Mesothelial cell of epicardium (in vitro differentiated cells): ENCODE measurements around the gene LRRC61. TPM values are rescaled to one million over a fixed set of nuclear protein-coding genes. Genes with fewer than 3 reads are reported as not detected.

Experiments used
- DNase-seq, 2 experiments: peaks; one replicate each; pipeline ENCODE4 v3.0.0; 2021; ENCODE audit warnings: low spot score in 2 of 2; ENCODE audit not compliant: unreplicated experiment in 2 of 2
- H3K27ac Mint-ChIP-seq: 2 replicates; pipeline ENCODE4 v1.8.0; 2021; ENCODE audit warnings: mixed read lengths
- H3K27me3 Mint-ChIP-seq: 2 replicates; pipeline ENCODE4 v1.8.0; 2021; ENCODE audit warnings: low read depth, mixed read lengths
- H3K36me3 Mint-ChIP-seq: 2 replicates; pipeline ENCODE4 v1.8.0; 2021; ENCODE audit warnings: mixed read lengths
- H3K4me1 Mint-ChIP-seq: 2 replicates; pipeline ENCODE4 v1.8.0; 2021; ENCODE audit warnings: mixed read lengths
- H3K4me3 Mint-ChIP-seq: 2 replicates; pipeline ENCODE4 v1.8.0; 2021; ENCODE audit warnings: mild to moderate bottlenecking, moderate library complexity, mixed read lengths
- H3K9me3 Mint-ChIP-seq: 2 replicates; pipeline ENCODE4 v1.8.0; 2021; ENCODE audit warnings: mixed read lengths
- total RNA-seq: library from RNA; stranded (reverse); gene quantifications from 3 replicates; pipeline ENCODE4 v1.2.1, GENCODE V29; 2021
- TF ChIP-seq, protein P1 (sequence below): fragments of 200-600 bp; sonication (generic); IDR thresholded peaks from one replicate; pipeline ENCODE4 v1.5.0; 2021; ENCODE audit warnings: antibody characterized with exemption; ENCODE audit not compliant: unreplicated experiment

Gene LRRC61
- total RNA-seq, 1 donor from 2014 or later = 4.0 TPM

DNA sequence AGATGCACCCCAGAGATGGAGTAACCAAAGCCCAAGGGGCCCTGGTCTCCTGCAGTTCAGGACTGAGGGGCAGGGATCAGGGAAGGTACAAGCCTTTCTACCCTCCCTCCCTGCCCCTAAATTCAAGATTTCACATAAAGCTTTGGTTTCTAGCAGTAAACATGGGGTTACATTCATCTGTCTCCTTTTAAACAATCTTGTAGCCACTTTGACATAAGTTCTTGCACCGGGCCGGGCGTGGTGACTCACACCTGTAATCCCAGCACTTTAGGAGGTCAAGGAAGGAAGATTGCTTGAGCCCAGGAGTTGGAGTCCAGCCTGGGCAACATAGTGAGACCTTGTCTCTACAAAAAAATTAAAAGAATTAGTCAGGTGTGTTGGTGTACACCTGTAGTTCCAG lies 4.2 kb downstream of the LRRC61 start:
- no peaks in the 10 kb centered on the region for H3K9me3 Mint-ChIP-seq
- no peak for DNase-seq
- H3K4me1 Mint-ChIP-seq = no peaks in the 10 kb centered on the region
- no peak overlapping the region for H3K27ac Mint-ChIP-seq
- no peaks in the 10 kb centered on the region for H3K27me3 Mint-ChIP-seq
- TF ChIP-seq, protein P1, sequence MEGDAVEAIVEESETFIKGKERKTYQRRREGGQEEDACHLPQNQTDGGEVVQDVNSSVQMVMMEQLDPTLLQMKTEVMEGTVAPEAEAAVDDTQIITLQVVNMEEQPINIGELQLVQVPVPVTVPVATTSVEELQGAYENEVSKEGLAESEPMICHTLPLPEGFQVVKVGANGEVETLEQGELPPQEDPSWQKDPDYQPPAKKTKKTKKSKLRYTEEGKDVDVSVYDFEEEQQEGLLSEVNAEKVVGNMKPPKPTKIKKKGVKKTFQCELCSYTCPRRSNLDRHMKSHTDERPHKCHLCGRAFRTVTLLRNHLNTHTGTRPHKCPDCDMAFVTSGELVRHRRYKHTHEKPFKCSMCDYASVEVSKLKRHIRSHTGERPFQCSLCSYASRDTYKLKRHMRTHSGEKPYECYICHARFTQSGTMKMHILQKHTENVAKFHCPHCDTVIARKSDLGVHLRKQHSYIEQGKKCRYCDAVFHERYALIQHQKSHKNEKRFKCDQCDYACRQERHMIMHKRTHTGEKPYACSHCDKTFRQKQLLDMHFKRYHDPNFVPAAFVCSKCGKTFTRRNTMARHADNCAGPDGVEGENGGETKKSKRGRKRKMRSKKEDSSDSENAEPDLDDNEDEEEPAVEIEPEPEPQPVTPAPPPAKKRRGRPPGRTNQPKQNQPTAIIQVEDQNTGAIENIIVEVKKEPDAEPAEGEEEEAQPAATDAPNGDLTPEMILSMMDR = no peak
- no peaks in the 10 kb centered on the region for H3K36me3 Mint-ChIP-seq
- no peak overlapping the region for H3K4me3 Mint-ChIP-seq

DNA sequence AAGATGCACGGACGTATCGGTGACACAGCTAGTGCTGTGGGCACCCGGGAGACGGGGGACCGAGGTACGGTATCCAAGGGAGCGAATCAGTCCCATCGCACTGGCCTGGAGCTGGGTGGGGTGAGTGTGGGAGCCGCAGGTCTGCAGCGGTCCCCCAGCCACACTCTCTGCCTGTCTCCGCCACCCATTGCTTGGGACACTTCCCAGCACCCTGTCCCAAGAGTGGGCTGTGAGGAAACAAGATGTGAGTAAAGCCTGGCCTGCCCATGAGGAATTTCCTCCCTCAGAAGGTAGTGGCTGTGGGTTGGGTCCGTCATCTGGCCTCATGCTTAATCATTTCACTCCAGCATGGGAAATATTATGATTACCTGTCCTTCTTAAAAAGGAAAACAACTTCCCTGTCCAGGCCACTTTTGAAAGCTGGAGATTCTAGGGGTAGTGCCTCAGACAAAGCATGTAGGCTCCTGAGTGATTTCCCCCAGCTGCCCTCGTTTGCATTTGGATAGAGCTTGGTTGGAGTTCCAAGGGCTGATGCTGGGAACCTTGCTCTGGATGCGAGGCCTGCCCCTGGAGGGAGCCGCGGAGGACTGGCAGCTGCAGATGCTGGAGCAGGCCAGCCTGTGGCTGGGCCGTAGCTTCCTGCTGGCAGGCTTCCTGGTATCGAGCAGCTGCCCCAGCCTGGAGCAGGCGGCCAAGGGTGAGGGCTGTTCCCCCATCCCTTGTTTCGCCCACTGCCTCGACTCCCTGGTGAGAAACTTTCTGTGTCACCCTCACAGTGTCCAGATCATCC lies 6.4 kb downstream of the LRRC61 start:
- Mint-ChIP-seq H3K4me3 (no peak overlapping the region), H3K27ac (no peak overlapping the region), H3K27me3 (no peaks in the 10 kb centered on the region), H3K4me1 (no peaks in the 10 kb centered on the region), H3K36me3 (no peaks in the 10 kb centered on the region), H3K9me3 (no peaks in the 10 kb centered on the region)
- no peak for DNase-seq
- TF ChIP-seq, protein P1 = no peak

DNA sequence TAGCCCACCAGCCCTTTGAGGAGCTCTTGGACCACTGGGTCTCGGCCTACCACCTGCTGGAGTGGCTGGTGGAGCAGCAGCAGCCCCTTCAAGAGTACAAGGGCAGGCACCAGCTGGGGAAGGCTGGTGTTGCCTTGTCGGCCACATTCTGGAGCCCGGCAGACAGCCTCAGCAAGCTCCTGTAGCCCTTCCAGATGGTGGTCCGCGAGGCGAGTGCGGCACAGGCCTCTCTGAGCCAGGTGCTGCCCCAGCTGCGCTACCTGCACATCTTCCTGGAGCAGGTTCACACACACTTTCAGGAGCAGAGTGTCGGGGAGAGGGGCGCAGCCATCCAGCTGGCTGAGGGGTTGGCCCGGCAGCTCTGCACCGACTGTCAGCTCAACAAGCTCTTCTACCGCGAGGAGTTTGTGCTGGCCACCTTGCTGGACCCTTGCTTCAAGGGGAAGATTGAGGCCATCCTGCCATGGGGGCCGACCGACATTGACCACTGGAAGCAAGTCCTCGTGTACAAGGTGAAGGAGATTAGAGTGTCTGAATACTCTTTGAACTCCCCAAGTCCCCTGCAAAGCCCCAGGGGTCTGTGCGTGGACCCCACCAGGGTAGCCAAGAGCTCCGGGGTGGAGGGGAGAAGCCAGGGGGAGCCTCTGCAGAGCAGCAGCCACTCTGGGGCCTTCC lies 7.2 kb downstream of the LRRC61 start:
- no peak overlapping the region for H3K27ac Mint-ChIP-seq
- peaks cover 4% of the 10 kb centered on the region for H3K4me1 Mint-ChIP-seq
- no peaks in the 10 kb centered on the region for H3K36me3 Mint-ChIP-seq
- no peaks in the 10 kb centered on the region for H3K9me3 Mint-ChIP-seq
- H3K27me3 Mint-ChIP-seq = no peaks in the 10 kb centered on the region
- TF ChIP-seq, protein P1 = no peak
- no peak for DNase-seq
- no peak overlapping the region for H3K4me3 Mint-ChIP-seq

DNA sequence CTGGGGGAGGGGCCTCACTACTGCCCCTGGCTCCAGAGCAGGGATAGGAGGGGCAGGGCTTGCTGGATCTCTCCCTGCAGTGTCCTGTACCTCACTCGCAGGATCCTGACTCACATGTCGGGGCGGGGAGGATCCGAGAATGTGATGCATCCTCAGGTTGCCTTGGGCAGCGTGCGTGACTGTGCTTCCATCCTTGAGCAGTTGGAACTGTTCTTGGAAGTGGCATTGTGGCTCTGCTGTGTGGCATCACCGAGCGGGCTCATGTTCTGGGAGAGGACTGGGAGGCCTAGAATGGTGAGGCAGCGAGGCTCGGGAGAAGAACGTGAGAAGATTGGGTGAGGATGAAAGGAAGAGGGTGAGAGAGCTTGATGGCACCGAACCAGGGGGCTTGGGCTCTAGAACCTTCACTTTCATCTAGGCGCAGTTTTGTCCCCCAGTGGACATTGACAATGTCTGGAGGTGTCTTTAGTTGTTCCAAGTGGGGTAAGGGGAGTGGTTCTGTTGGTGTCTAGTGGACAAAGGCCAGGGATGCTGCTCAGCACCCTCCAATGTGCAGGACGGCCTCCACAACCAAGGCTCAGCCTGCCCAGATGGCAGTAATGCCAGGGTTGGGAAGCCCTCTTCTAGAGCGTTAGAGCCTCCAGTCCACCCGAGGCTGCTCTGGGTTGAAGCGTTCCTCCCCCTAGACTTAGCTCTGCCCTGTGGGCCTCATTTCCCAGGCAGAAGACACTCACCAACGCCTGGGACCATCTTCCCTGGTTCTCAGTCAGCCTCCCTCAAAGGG lies 9.9 kb downstream of the LRRC61 start:
- Mint-ChIP-seq H3K4me1 (peaks cover 8% of the 10 kb centered on the region), H3K27ac (no peak overlapping the region), H3K9me3 (no peaks in the 10 kb centered on the region), H3K4me3 (no peak overlapping the region), H3K27me3 (no peaks in the 10 kb centered on the region), H3K36me3 (no peaks in the 10 kb centered on the region)
- TF ChIP-seq, protein P1 = no peak
- no peak for DNase-seq

DNA sequence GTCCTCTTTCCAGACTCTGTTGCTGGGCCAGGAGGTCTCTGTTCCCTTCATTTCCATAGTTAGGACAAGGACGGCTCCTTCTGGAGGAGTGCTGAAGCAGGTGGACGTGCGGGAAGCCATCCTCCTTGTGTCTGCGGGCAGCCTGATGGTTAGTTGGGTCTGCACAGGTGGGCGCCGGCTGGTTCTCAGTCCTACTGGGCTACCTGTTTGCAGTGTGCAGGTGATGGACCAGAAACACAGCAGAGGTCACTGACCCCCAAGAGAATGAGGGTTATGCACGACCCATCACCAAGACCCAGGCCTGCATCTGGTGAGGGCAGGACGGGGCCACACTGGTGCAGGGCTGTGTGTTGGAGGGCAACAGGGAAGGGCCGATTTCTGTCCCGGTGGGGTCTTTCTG lies 10.5 kb downstream of the LRRC61 start:
- TF ChIP-seq, protein P1 = no peak
- Mint-ChIP-seq H3K4me1 (peaks cover 9% of the 10 kb centered on the region), H3K36me3 (no peaks in the 10 kb centered on the region), H3K4me3 (no peak overlapping the region), H3K27me3 (no peaks in the 10 kb centered on the region), H3K27ac (no peak overlapping the region), H3K9me3 (no peaks in the 10 kb centered on the region)
- DNase-seq = no peak
